Trophoblast cell (in vitro differentiated cells and primary cell): ENCODE results near the gene PSME3.
A peak's percentile ranks its signal among the peaks of the same experiment; 100 is the strongest.
"Not testable (repeated sequence)": the region's sequence is repeated elsewhere in the genome, so short reads cannot be mapped to it uniquely, and the experiment has no call there.

Experiments used
- DNase-seq, 2 donors: peaks; one replicate each; pipeline ENCODE4 v3.0.0-alpha.2; 2016
- H2AFZ ChIP-seq: 2 replicates; pipeline ENCODE4 v1.6.1; 2013; ENCODE audit warnings: low read length, moderate library complexity, mild to moderate bottlenecking; ENCODE audit not compliant: insufficient read depth, poor library complexity
- H2AK5ac ChIP-seq: 2 replicates; pipeline ENCODE4 v1.6.1; 2013; ENCODE audit warnings: mild to moderate bottlenecking, low read length
- H2BK120ac ChIP-seq: 2 replicates; pipeline ENCODE4 v1.6.1; 2013; ENCODE audit warnings: low read length, mild to moderate bottlenecking, moderate library complexity; ENCODE audit not compliant: insufficient read depth, poor library complexity
- H2BK12ac ChIP-seq: 2 replicates; pipeline ENCODE4 v1.6.1; 2013; ENCODE audit warnings: mild to moderate bottlenecking, low read length, moderate library complexity
- H2BK5ac ChIP-seq: 2 replicates; pipeline ENCODE4 v1.6.1; 2013; ENCODE audit warnings: low read length, low read depth, moderate library complexity, mild to moderate bottlenecking; ENCODE audit not compliant: poor library complexity
- H3K14ac ChIP-seq: 2 replicates; pipeline ENCODE4 v1.6.1; 2013; ENCODE audit warnings: mild to moderate bottlenecking, low read length
- H3K18ac ChIP-seq: 2 replicates; pipeline ENCODE4 v1.6.1; 2013; ENCODE audit warnings: mild to moderate bottlenecking, low read length
- H3K23ac ChIP-seq: 2 replicates; pipeline ENCODE4 v1.6.1; 2013; ENCODE audit warnings: low read length
- H3K27ac ChIP-seq: 2 replicates; pipeline ENCODE4 v1.5.1; 2013; ENCODE audit warnings: low read depth, mild to moderate bottlenecking, inconsistent platforms, low read length, moderate library complexity
- H3K27me3 ChIP-seq: 2 replicates; pipeline ENCODE4 v1.6.1; 2013; ENCODE audit warnings: inconsistent platforms, mild to moderate bottlenecking, low read length, moderate library complexity; ENCODE audit not compliant: insufficient read depth
- H3K36me3 ChIP-seq, 2 experiments: 1 replicate in 1 of 2; 2 replicates in 1 of 2; pipeline ENCODE4 v1.6.1; 2013; ENCODE audit warnings: low read length in 2 of 2, mild to moderate bottlenecking in 2 of 2, moderate library complexity in 1 of 2; ENCODE audit not compliant: insufficient read depth in 2 of 2, control insufficient read depth in 1 of 2
- H3K4ac ChIP-seq: 2 replicates; pipeline ENCODE4 v1.6.1; 2013; ENCODE audit warnings: low read depth, mild to moderate bottlenecking, low read length, moderate library complexity
- H3K4me1 ChIP-seq, 2 experiments: 1 replicate in 1 of 2; 2 replicates in 1 of 2; pipeline ENCODE4 v1.6.1; 2013; ENCODE audit warnings: low read length in 2 of 2, mild to moderate bottlenecking in 2 of 2, moderate library complexity in 1 of 2; ENCODE audit not compliant: insufficient read depth in 2 of 2, control insufficient read depth in 1 of 2
- H3K4me2 ChIP-seq: 2 replicates; pipeline ENCODE4 v1.6.1; 2013; ENCODE audit warnings: inconsistent platforms, mild to moderate bottlenecking, low read length, moderate library complexity
- H3K4me3 ChIP-seq: 2 replicates; pipeline ENCODE4 v1.5.1; 2013; ENCODE audit warnings: mild to moderate bottlenecking, low read depth, low read length, inconsistent platforms
- H3K79me1 ChIP-seq: one replicate; pipeline ENCODE4 v1.6.1; 2013; ENCODE audit warnings: low read length
- H3K79me2 ChIP-seq: 2 replicates; pipeline ENCODE4 v1.6.1; 2013; ENCODE audit warnings: low read length, mild to moderate bottlenecking; ENCODE audit not compliant: control insufficient read depth, insufficient read depth, poor library complexity
- H3K9ac ChIP-seq: 2 replicates; pipeline ENCODE4 v1.6.1; 2013; ENCODE audit warnings: mild to moderate bottlenecking, low read length
- H3K9me3 ChIP-seq: 2 replicates; pipeline ENCODE4 v1.6.1; 2013; ENCODE audit warnings: low read depth, mild to moderate bottlenecking, control low read depth, inconsistent platforms, low read length; ENCODE audit not compliant: insufficient read depth
- H4K12ac ChIP-seq: 2 replicates; pipeline ENCODE4 v1.6.1; 2013; ENCODE audit warnings: low read depth, mild to moderate bottlenecking, low read length, moderate library complexity
- H4K8ac ChIP-seq: 2 replicates; pipeline ENCODE4 v1.6.1; 2013; ENCODE audit warnings: low read depth, mild to moderate bottlenecking, low read length, moderate library complexity
- H4K91ac ChIP-seq: one replicate; pipeline ENCODE4 v1.6.1; 2013; ENCODE audit warnings: low read depth, mild to moderate bottlenecking, low read length, moderate library complexity
- WGBS: extraction: QIAGEN DNeasy Blood & Tissue Kit; methylation state at CpG from one replicate; pipeline ENCODE4 v1.1.7; 2013; ENCODE audit warnings: missing lambda C conversion rate; ENCODE audit not compliant: insufficient read length, insufficient coverage; ENCODE audit errors: extremely low coverage; 5-methylcytosine and 5-hydroxymethylcytosine counted together

PSME3 gene

DNA sequence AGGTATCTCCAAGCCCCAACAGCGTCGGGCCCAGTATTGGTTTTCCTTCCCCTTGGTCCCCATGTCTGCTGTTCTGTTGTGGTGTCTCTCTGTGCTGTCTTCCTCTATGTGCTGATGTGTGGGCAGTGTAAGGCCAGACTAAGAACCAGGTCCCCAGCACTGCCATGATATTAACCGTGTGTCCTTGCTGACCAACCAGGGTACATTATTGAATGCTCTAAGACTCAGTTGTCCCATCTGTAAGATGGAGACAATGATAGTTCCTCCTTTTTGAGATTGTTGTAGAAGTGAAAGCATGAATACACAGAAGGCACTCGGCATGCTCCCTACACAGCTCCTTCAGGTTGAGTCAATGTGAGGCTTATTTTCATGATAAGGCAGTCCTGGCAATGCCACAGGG lies 38.5 kb downstream of the PSME3 start:
- Histone ChIP-seq H3K23ac (no peak overlapping the region), H3K4ac (no peak overlapping the region), H3K14ac (no peak overlapping the region), H3K79me2 (no peaks in the 10 kb centered on the region), H3K4me3 (no peak overlapping the region), H3K9ac (no peak overlapping the region), H2AFZ (no peak overlapping the region), H3K9me3 (peaks cover 4% of the 10 kb centered on the region), H2BK12ac (no peak overlapping the region), H3K27ac (no peak overlapping the region), H3K4me1 (no peaks in the 10 kb centered on the region), H3K27me3 (no peaks in the 10 kb centered on the region), H3K4me2 (no peak overlapping the region), H2BK5ac (no peak overlapping the region), H4K12ac (no peak overlapping the region), H2AK5ac (no peak overlapping the region), H4K91ac (no peak overlapping the region), H4K8ac (no peak overlapping the region), H3K36me3 (no peaks in the 10 kb centered on the region), H2BK120ac (no peak overlapping the region), H3K79me1 (no peaks in the 10 kb centered on the region), H3K18ac (no peak overlapping the region)
- DNase-seq, result no peak
- WGBS, result no CpG with 5 or more reads among the region's 4 CpGs

DNA sequence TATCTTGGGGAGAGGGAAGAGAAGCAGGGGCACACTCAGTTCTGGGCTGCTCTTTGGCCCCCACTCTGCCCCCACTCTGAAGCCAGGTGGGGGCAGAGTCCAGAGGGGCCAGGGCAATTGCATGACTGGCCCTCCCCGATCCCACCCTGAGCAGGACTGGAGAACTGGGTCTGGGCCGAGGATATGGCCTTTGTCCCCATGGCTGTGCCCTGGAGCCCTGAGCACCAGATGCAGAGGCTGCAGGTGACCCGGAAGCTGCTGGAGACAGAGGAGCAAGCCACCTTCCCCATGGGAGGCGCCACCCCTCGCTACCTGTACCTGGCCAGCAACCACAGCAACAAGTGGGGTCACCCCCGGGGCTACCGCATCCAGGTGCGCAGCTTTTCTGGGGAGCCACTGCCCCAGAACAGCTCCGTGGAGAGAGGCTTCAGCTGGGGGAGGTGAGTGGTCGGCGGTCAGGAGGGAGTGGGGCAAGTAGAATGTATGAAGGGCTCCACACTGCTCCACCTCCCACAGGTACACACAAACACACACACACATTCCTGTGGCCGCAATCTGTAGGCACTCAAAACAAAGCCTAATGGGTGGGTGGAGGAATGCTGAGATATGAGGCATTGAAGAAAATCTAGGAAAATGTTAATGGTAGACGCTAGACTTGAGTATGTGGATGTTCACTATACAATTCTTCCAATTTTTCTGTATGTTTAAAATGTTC lies 39.2 kb downstream of the PSME3 start:
- H2BK12ac ChIP-seq, result no peak overlapping the region
- H3K9ac ChIP-seq, result no peak overlapping the region
- H4K91ac ChIP-seq, result no peak overlapping the region
- no peak overlapping the region for H3K23ac ChIP-seq
- no peak overlapping the region for H3K4me3 ChIP-seq
- no peaks in the 10 kb centered on the region for H3K79me2 ChIP-seq
- no peak overlapping the region for H3K4ac ChIP-seq
- peaks cover 4% of the 10 kb centered on the region for H3K9me3 ChIP-seq
- no peak overlapping the region for H3K4me2 ChIP-seq
- no peaks in the 10 kb centered on the region for H3K27me3 ChIP-seq
- no peak overlapping the region for H2BK5ac ChIP-seq
- no peaks in the 10 kb centered on the region for H3K4me1 ChIP-seq
- no peak overlapping the region for H2AFZ ChIP-seq
- H3K18ac ChIP-seq, result no peak overlapping the region
- no peak overlapping the region for H4K8ac ChIP-seq
- no peaks in the 10 kb centered on the region for H3K36me3 ChIP-seq
- no peak overlapping the region for H2BK120ac ChIP-seq
- no peak overlapping the region for H2AK5ac ChIP-seq
- no peak overlapping the region for H3K14ac ChIP-seq
- no CpG with 5 or more reads among the region's 13 CpGs for WGBS
- H3K27ac ChIP-seq, result no peak overlapping the region
- H3K79me1 ChIP-seq, result no peaks in the 10 kb centered on the region
- peak; percentile 35 to 52 for DNase-seq
- no peak overlapping the region for H4K12ac ChIP-seq

DNA sequence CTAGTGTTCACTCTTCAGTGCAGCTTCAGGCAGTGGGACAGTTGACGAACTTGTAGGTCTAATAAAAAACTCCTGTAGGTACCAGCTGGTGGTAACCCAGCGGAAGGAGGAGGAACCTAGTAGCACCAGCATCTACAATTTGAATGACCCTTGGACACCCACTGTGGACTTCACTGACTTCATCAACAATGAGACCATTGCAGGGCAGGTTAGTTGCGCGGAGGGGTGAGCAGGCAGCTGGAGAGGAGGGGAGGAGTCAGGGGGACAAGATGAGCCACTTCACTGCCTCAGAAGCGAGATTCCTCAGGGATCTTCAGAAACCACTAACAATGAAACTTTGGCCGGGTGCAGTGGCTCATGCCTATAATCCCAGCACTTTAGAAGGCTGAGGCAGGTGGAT lies 40.1 kb downstream of the PSME3 start:
- Histone ChIP-seq H3K27me3 (peaks cover 2% of the 10 kb centered on the region), H4K12ac (no peak overlapping the region), H2BK5ac (no peak overlapping the region), H3K18ac (no peak overlapping the region), H2AFZ (no peak overlapping the region), H3K23ac (no peak overlapping the region), H3K27ac (no peak overlapping the region), H3K9me3 (peaks cover 4% of the 10 kb centered on the region), H3K4me1 (peaks cover 0 to 3% of the 10 kb centered on the region in 2 experiments), H4K91ac (no peak overlapping the region), H3K4me2 (no peak overlapping the region), H2BK12ac (no peak overlapping the region), H2BK120ac (no peak overlapping the region), H3K36me3 (no peaks in the 10 kb centered on the region), H3K4me3 (no peak overlapping the region), H3K4ac (no peak overlapping the region), H3K14ac (no peak overlapping the region), H3K79me1 (no peaks in the 10 kb centered on the region), H4K8ac (no peak overlapping the region), H2AK5ac (no peak overlapping the region), H3K79me2 (no peaks in the 10 kb centered on the region), H3K9ac (no peak overlapping the region)
- WGBS, result no CpG with 5 or more reads among the region's 6 CpGs
- no peak for DNase-seq

DNA sequence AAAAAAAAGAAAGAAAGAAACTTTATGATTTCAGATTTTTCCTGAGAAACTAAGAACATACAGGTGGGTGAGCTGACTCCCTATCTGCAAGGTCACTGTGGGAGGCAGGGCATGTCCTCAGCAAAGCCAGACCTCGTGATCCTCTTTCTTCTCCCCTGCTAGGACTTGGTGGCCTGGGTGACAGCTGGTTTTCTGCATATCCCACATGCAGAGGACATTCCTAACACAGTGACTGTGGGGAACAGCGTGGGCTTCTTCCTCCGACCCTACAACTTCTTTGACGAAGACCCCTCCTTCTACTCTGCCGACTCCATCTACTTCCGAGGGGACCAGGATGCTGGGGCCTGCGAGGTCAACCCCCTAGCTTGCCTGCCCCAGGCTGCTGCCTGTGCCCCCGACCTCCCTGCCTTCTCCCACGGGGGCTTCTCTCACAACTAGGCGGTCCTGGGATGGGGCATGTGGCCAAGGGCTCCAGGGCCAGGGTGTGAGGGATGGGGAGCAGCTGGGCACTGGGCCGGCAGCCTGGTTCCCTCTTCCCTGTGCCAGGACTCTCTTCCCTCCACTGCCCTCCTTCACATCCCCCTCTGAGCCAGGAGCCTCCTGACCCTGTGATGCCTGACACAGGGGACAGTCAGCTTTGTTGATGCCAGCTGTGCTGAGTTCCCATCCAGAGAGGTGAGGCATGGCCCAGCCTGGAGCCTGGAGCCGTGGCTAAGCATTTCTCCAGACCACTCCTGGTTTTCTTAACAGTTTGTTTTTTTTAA lies 40.9 kb downstream of the PSME3 start:
- H3K14ac ChIP-seq, H2AK5ac ChIP-seq, H4K91ac ChIP-seq, H3K18ac ChIP-seq, H3K4me1 ChIP-seq, H3K79me2 ChIP-seq, H3K36me3 ChIP-seq, H2AFZ ChIP-seq, H2BK120ac ChIP-seq, H3K4ac ChIP-seq, H3K9ac ChIP-seq, H4K8ac ChIP-seq, H3K4me2 ChIP-seq, DNase-seq, H2BK5ac ChIP-seq, H3K4me3 ChIP-seq, H3K79me1 ChIP-seq, H4K12ac ChIP-seq, H3K23ac ChIP-seq, H3K9me3 ChIP-seq, H3K27me3 ChIP-seq, H3K27ac ChIP-seq, H2BK12ac ChIP-seq: not testable (repeated sequence)
- no CpG with 5 or more reads among the region's 12 CpGs for WGBS
